ENCODE data around the gene TRABD. TPM values are rescaled to one million over a fixed set of nuclear protein-coding genes. Genes with fewer than 3 reads are reported as not detected.

The TRABD gene
- polyA plus RNA-seq, 1 of the 3 experiments (the other 2 are of a cell fraction), result 50.6 TPM

DNA sequence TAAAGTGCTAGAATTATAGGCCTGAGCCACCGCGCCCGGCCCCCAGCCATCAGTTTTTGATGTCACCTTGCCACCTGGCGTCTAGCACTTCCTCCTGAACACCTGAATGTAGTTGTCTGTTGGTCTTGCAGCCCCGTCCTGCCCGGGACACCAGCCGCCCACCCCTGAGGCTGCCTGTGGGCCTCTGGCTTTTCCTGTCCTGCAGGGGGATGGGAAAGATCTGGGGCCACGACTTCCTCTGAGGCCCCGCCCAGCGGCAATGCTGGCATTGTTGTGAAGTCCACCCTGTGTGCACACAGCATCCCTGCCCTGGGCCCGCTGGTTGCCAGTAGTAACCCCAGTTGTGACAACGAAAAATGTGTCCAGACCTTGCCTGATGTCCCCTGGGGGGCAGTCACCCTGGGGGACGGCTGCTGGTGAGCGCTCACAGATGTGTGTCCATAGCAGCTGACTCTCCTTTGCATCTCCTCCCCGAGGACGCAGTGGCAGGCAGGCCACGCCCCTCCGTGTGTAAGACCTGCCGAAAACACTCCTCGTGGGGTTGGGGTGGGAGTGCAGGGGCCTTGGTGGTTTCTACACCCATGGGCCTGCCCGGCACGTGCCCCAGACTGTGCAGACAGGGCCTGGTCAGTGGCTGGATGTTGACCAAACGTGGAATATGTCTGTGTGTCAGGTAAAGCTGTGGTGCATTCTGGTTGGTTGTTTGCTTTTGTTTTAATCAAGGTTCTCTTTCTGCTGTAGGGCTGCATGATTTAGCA lies 21.8 kb downstream of the TRABD start:
- no peak overlapping the region for H3K4me2 ChIP-seq
- CTCF ChIA-PET, result interaction anchor here (1.0 to 3.9 kb wide), 15 partner anchors 8 to 277 kb away, joined by 3 to 52 read pairs (median 4); partner anchors contain the start of gene PANX2

DNA sequence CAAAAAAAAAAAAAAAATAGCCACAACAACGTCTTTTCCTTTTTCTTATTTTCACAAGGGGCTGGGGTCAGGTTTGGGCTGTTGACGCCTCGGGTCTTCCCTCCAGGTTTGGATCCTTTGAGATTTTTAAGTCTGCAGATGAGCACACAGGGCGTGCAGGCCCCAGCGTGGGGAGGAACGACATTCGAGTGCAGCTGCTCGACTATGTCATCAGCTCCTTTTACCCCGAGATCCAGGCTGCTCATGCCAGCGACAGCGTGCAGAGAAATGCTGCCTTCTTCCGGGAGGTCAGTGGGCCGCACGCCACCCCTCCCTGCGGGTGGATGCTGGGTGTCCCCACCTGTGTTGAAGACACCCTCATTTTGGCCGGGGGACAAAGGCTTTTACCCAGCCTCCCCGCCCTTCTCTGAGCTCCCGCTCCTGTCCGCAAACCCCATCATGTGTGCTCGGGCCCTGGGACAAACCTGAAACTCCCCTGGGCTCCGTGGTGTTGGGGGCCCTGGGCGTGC lies 22.8 kb downstream of the TRABD start:
- no peak for DNase-seq
- Histone ChIP-seq H3K4me3 (ENCODE audit: low read depth in 2 of 2, low read length in 1 of 2) (no peak overlapping the region), H3K36me3 (replicated peaks in 1 of 2; ENCODE audit: control insufficient read depth in 1 of 2, insufficient read depth in 2 of 2, low read length in 1 of 2) (peaks cover 38 to 42% of the 10 kb centered on the region in 2 experiments), H2AFZ (ENCODE audit: low read depth) (no peak overlapping the region), H3K9ac (no peak overlapping the region), H3F3A (replicated peaks; ENCODE audit: insufficient read depth) (peaks cover 14% of the 10 kb centered on the region), H4K20me1 (ENCODE audit: insufficient read depth) (0 out of 2 replicates have a peak, but pooled peaks cover 16% of the 10 kb centered on the region), H3K9me3 (no peaks in the 10 kb centered on the region), H3K79me2 (ENCODE audit: insufficient read depth) (peaks cover 34% of the 10 kb centered on the region), H3K4me1 (ENCODE audit: control insufficient read depth in 1 of 2, insufficient read depth in 2 of 2, low read depth in 1 of 2, low read length in 1 of 2) (no peaks in the 10 kb centered on the region; a peak in 1 of 4 replicates), H3K27ac (ENCODE audit: low read depth in 2 of 2, low read length in 1 of 2) (no peak overlapping the region), H3K9me2 (no peaks in the 10 kb centered on the region), H3K4me2 (no peak overlapping the region), H3K27me3 (ENCODE audit: insufficient read depth) (no peaks in the 10 kb centered on the region)
- ChIA-PET POLR2A (no interaction called here), CTCF (interaction anchor here (0.7 to 3.9 kb wide), 9 partner anchors 10 to 278 kb away, joined by 3 to 52 read pairs (median 4); no protein-coding TSS in a partner anchor)
- 92% methylated on average over 14 of the region's 22 CpGs for WGBS (ENCODE audit: low lambda C conversion rate)
- TF ChIP-seq, protein P1, sequence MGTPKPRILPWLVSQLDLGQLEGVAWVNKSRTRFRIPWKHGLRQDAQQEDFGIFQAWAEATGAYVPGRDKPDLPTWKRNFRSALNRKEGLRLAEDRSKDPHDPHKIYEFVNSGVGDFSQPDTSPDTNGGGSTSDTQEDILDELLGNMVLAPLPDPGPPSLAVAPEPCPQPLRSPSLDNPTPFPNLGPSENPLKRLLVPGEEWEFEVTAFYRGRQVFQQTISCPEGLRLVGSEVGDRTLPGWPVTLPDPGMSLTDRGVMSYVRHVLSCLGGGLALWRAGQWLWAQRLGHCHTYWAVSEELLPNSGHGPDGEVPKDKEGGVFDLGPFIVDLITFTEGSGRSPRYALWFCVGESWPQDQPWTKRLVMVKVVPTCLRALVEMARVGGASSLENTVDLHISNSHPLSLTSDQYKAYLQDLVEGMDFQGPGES (IDR thresholded peaks at IDR 0.05; ENCODE audit: low read depth, low read length), result no peak
- TF ChIP-seq JUND (IDR thresholded peaks at IDR 0.05) (no peak), NFIC (IDR thresholded peaks at IDR 0.05; ENCODE audit: borderline replicate concordance) (no peak), TAF1 (IDR thresholded peaks at IDR 0.05; ENCODE audit: borderline replicate concordance, low read depth, low read length) (no peak), TEAD4 (IDR thresholded peaks at IDR 0.05; ENCODE audit: borderline replicate concordance, insufficient read depth) (no peak), RAD21 (IDR thresholded peaks at IDR 0.05; ENCODE audit: low read length) (no peak), GABPA (IDR thresholded peaks at IDR 0.05; ENCODE audit: low read depth) (no peak), POLR2AphosphoS5 (IDR thresholded peaks at IDR 0.05; ENCODE audit: low read depth, low read length) (no peak), YY1 (IDR thresholded peaks at IDR 0.05; ENCODE audit: low read depth) (no peak), CHD2 (IDR thresholded peaks at IDR 0.05; ENCODE audit: low read length, partially characterized antibody) (no peak), FOXJ3 (CRISPR knock-in tag; IDR thresholded peaks at IDR 0.05) (no peak)
- TF ChIP-seq, protein P2, sequence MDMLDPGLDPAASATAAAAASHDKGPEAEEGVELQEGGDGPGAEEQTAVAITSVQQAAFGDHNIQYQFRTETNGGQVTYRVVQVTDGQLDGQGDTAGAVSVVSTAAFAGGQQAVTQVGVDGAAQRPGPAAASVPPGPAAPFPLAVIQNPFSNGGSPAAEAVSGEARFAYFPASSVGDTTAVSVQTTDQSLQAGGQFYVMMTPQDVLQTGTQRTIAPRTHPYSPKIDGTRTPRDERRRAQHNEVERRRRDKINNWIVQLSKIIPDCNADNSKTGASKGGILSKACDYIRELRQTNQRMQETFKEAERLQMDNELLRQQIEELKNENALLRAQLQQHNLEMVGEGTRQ (IDR thresholded peaks at IDR 0.05; ENCODE audit: borderline replicate concordance, low read depth, low read length), result no peak
- TF ChIP-seq, protein P3, sequence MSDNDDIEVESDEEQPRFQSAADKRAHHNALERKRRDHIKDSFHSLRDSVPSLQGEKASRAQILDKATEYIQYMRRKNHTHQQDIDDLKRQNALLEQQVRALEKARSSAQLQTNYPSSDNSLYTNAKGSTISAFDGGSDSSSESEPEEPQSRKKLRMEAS (IDR thresholded peaks at IDR 0.05; ENCODE audit: low read depth), result no peak
- TF ChIP-seq, protein P4, sequence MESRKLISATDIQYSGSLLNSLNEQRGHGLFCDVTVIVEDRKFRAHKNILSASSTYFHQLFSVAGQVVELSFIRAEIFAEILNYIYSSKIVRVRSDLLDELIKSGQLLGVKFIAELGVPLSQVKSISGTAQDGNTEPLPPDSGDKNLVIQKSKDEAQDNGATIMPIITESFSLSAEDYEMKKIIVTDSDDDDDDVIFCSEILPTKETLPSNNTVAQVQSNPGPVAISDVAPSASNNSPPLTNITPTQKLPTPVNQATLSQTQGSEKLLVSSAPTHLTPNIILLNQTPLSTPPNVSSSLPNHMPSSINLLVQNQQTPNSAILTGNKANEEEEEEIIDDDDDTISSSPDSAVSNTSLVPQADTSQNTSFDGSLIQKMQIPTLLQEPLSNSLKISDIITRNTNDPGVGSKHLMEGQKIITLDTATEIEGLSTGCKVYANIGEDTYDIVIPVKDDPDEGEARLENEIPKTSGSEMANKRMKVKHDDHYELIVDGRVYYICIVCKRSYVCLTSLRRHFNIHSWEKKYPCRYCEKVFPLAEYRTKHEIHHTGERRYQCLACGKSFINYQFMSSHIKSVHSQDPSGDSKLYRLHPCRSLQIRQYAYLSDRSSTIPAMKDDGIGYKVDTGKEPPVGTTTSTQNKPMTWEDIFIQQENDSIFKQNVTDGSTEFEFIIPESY (IDR thresholded peaks at IDR 0.05; ENCODE audit: borderline replicate concordance, low read depth), result no peak

More for the DNA sequence above, 21.8 kb downstream of the TRABD start:
- Histone ChIP-seq H3K4me3 (ENCODE audit: low read depth in 2 of 2, low read length in 1 of 2) (no peak overlapping the region), H3K27me3 (ENCODE audit: insufficient read depth) (no peaks in the 10 kb centered on the region), H3K36me3 (replicated peaks in 1 of 2; ENCODE audit: control insufficient read depth in 1 of 2, insufficient read depth in 2 of 2, low read length in 1 of 2) (peaks cover 39 to 41% of the 10 kb centered on the region in 2 experiments), H3K9me2 (no peaks in the 10 kb centered on the region), H3K79me2 (ENCODE audit: insufficient read depth) (peaks cover 40% of the 10 kb centered on the region), H4K20me1 (ENCODE audit: insufficient read depth) (0 out of 2 replicates have a peak, but pooled peaks cover 12% of the 10 kb centered on the region), H3F3A (replicated peaks; ENCODE audit: insufficient read depth) (peaks cover 14% of the 10 kb centered on the region), H3K9me3 (no peaks in the 10 kb centered on the region), H3K9ac (no peak overlapping the region), H3K4me1 (ENCODE audit: control insufficient read depth in 1 of 2, insufficient read depth in 2 of 2, low read depth in 1 of 2, low read length in 1 of 2) (no peaks in the 10 kb centered on the region; a peak in 1 of 4 replicates), H2AFZ (ENCODE audit: low read depth) (no peak overlapping the region), H3K27ac (ENCODE audit: low read depth in 2 of 2, low read length in 1 of 2) (no peak overlapping the region)
- no peak for DNase-seq
- no peak for TF ChIP-seq TAF1 (IDR thresholded peaks at IDR 0.05; ENCODE audit: borderline replicate concordance, low read depth, low read length)
- no peak for TF ChIP-seq TEAD4 (IDR thresholded peaks at IDR 0.05; ENCODE audit: borderline replicate concordance, insufficient read depth)
- TF ChIP-seq EP300 (IDR thresholded peaks at IDR 0.05; ENCODE audit: borderline replicate concordance in 1 of 2, low read depth in 1 of 2, low read length in 1 of 2), result no peak
- TF ChIP-seq RFX5 (IDR thresholded peaks at IDR 0.05; ENCODE audit: low read length), result no peak
- TF ChIP-seq, protein P5, sequence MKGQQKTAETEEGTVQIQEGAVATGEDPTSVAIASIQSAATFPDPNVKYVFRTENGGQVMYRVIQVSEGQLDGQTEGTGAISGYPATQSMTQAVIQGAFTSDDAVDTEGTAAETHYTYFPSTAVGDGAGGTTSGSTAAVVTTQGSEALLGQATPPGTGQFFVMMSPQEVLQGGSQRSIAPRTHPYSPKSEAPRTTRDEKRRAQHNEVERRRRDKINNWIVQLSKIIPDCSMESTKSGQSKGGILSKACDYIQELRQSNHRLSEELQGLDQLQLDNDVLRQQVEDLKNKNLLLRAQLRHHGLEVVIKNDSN (IDR thresholded peaks at IDR 0.05; ENCODE audit: borderline replicate concordance, low read depth), result no peak
- no peak for TF ChIP-seq SMC3 (IDR thresholded peaks at IDR 0.05; ENCODE audit: low read depth, low read length)
- TF ChIP-seq, protein P2 (IDR thresholded peaks at IDR 0.05; ENCODE audit: borderline replicate concordance, low read depth, low read length), result no peak
- TF ChIP-seq RAD21 (IDR thresholded peaks at IDR 0.05; ENCODE audit: low read length), result no peak
- TF ChIP-seq ELF1 (IDR thresholded peaks at IDR 0.05), result no peak
- no peak for TF ChIP-seq RXRA (IDR thresholded peaks at IDR 0.05; ENCODE audit: borderline replicate concordance, low read depth)
- no peak for TF ChIP-seq POLR2AphosphoS5 (IDR thresholded peaks at IDR 0.05; ENCODE audit: low read depth, low read length)
- no peak for TF ChIP-seq FOXM1 (IDR thresholded peaks at IDR 0.05; ENCODE audit: low read depth)
- 90% methylated on average over 12 of the region's 23 CpGs for WGBS (ENCODE audit: low lambda C conversion rate)
- POLR2A ChIA-PET, result no interaction called here

Measured in SK-N-SH (cell line).